ENCODE data around the gene TNFAIP8L2. TPM values are rescaled to one million over a fixed set of nuclear protein-coding genes. Genes with fewer than 3 reads are reported as not detected.

The TNFAIP8L2 gene
- total RNA-seq, 4 donors from 2014 or later: 2.3 to 5.7 TPM; not detected in 2

GRCh38 chr1:151128800-151129199 is 27.6 kb upstream of the TNFAIP8L2 start:
- intact Hi-C loops (cut with DNase I): no loop called here
- Histone ChIP-seq H3K27me3 (no peaks in the 10 kb centered on the region), H3K36me3 (peaks cover 0 to 15% (median 0%) of the 10 kb centered on the region in 3 donors), H3K9me3 (no peaks in the 10 kb centered on the region), H3K27ac (no peak overlapping the region), H3K4me1 (peaks cover 0 to 27% (median 16%) of the 10 kb centered on the region in 3 donors), H3K4me3 (no peak overlapping the region)
- no peak for TF ChIP-seq POLR2A (IDR thresholded peaks at IDR 0.05)
- TF ChIP-seq CTCF (IDR thresholded peaks at IDR 0.05): no peak
- no peak for DNase-seq
- WGBS, 2 donors: 84 to 94% methylated on average over 6 of the region's 6 CpGs

GRCh38 chr1:151130987-151131586 is 25.4 kb upstream of the TNFAIP8L2 start:
- TF ChIP-seq POLR2A (IDR thresholded peaks at IDR 0.05) (peak in 2 of 4 donors; percentile 11 to 18), CTCF (IDR thresholded peaks at IDR 0.05) (no peak)
- Histone ChIP-seq H3K27ac (peak overlapping the region; percentile 43 to 74 (median 64)), H3K36me3 (peaks cover 0 to 8% (median 0%) of the 10 kb centered on the region in 3 donors), H3K4me1 (peaks cover 0 to 27% (median 16%) of the 10 kb centered on the region in 3 donors), H3K4me3 (peak overlapping the region; percentile 30 to 61 (median 49)), H3K27me3 (no peaks in the 10 kb centered on the region), H3K9me3 (no peaks in the 10 kb centered on the region)
- intact Hi-C loops (cut with DNase I): loop anchor here (10.0 kb wide), 1 partner anchor 106 kb away; no protein-coding TSS in a partner anchor
- peak; percentile 39 for DNase-seq
- 10 to 22% methylated on average over 25 to 35 of the region's 45 CpGs for WGBS, 2 donors

GRCh38 chr1:151131701-151132334 is 24.6 kb upstream of the TNFAIP8L2 start:
- TF ChIP-seq POLR2A (IDR thresholded peaks at IDR 0.05) (no peak), CTCF (IDR thresholded peaks at IDR 0.05) (no peak)
- no peaks in the 10 kb centered on the region for H3K9me3 ChIP-seq
- intact Hi-C loops (cut with DNase I): loop anchor here (10.0 kb wide), 1 partner anchor 107 kb away; no protein-coding TSS in a partner anchor
- H3K27ac ChIP-seq: peak overlapping the region in 3 of 4 donors; percentile 43 to 74 (median 71)
- H3K4me3 ChIP-seq: peak overlapping the region; percentile 30 to 61 (median 49)
- H3K36me3 ChIP-seq: peaks cover 0 to 15% (median 0%) of the 10 kb centered on the region in 3 donors
- no peak for DNase-seq
- 25 to 34% methylated on average over 11 to 13 of the region's 39 CpGs for WGBS, 2 donors
- H3K4me1 ChIP-seq: peaks cover 0 to 27% (median 16%) of the 10 kb centered on the region in 3 donors
- no peaks in the 10 kb centered on the region for H3K27me3 ChIP-seq

- DNase-seq: no peak
- Histone ChIP-seq H3K36me3 (peaks cover 0 to 17% (median 0%) of the 10 kb centered on the region in 3 donors), H3K4me3 (peak overlapping the region; percentile 30 to 61 (median 49)), H3K9me3 (no peaks in the 10 kb centered on the region), H3K27ac (peak overlapping the region in 2 of 4 donors; percentile 71 to 74), H3K4me1 (peaks cover 0 to 27% (median 16%) of the 10 kb centered on the region in 3 donors), H3K27me3 (no peaks in the 10 kb centered on the region)
- intact Hi-C loops (cut with DNase I): loop anchor here (10.0 kb wide), 1 partner anchor 108 kb away; no protein-coding TSS in a partner anchor
- WGBS, 2 donors: 35 to 51% methylated on average over 18 to 23 of the region's 74 CpGs
- TF ChIP-seq CTCF (IDR thresholded peaks at IDR 0.05): no peak
- TF ChIP-seq POLR2A (IDR thresholded peaks at IDR 0.05): no peak
These were observed 24.0 kb upstream of the TNFAIP8L2 start for GRCh38 chr1:151132335-151133017.
